Trophoblast cell (in vitro differentiated cells and primary cell): Measurements from ENCODE around the gene C1QTNF12.

Source experiments
- DNase-seq, 2 donors: peaks; one replicate each; pipeline ENCODE4 v3.0.0-alpha.2; 2016
- H2AFZ ChIP-seq: 2 replicates; pipeline ENCODE4 v1.6.1; 2013; ENCODE audit warnings: low read length, moderate library complexity, mild to moderate bottlenecking; ENCODE audit not compliant: insufficient read depth, poor library complexity
- H2AK5ac ChIP-seq: 2 replicates; pipeline ENCODE4 v1.6.1; 2013; ENCODE audit warnings: mild to moderate bottlenecking, low read length
- H2BK120ac ChIP-seq: 2 replicates; pipeline ENCODE4 v1.6.1; 2013; ENCODE audit warnings: low read length, mild to moderate bottlenecking, moderate library complexity; ENCODE audit not compliant: insufficient read depth, poor library complexity
- H2BK12ac ChIP-seq: 2 replicates; pipeline ENCODE4 v1.6.1; 2013; ENCODE audit warnings: mild to moderate bottlenecking, low read length, moderate library complexity
- H2BK5ac ChIP-seq: 2 replicates; pipeline ENCODE4 v1.6.1; 2013; ENCODE audit warnings: low read length, low read depth, moderate library complexity, mild to moderate bottlenecking; ENCODE audit not compliant: poor library complexity
- H3K14ac ChIP-seq: 2 replicates; pipeline ENCODE4 v1.6.1; 2013; ENCODE audit warnings: mild to moderate bottlenecking, low read length
- H3K18ac ChIP-seq: 2 replicates; pipeline ENCODE4 v1.6.1; 2013; ENCODE audit warnings: mild to moderate bottlenecking, low read length
- H3K23ac ChIP-seq: 2 replicates; pipeline ENCODE4 v1.6.1; 2013; ENCODE audit warnings: low read length
- H3K27ac ChIP-seq: 2 replicates; pipeline ENCODE4 v1.5.1; 2013; ENCODE audit warnings: low read depth, mild to moderate bottlenecking, inconsistent platforms, low read length, moderate library complexity
- H3K27me3 ChIP-seq: 2 replicates; pipeline ENCODE4 v1.6.1; 2013; ENCODE audit warnings: inconsistent platforms, mild to moderate bottlenecking, low read length, moderate library complexity; ENCODE audit not compliant: insufficient read depth
- H3K36me3 ChIP-seq, 2 experiments: 1 replicate in 1 of 2; 2 replicates in 1 of 2; pipeline ENCODE4 v1.6.1; 2013; ENCODE audit warnings: low read length in 2 of 2, mild to moderate bottlenecking in 2 of 2, moderate library complexity in 1 of 2; ENCODE audit not compliant: insufficient read depth in 2 of 2, control insufficient read depth in 1 of 2
- H3K4ac ChIP-seq: 2 replicates; pipeline ENCODE4 v1.6.1; 2013; ENCODE audit warnings: low read depth, mild to moderate bottlenecking, low read length, moderate library complexity
- H3K4me1 ChIP-seq, 2 experiments: 1 replicate in 1 of 2; 2 replicates in 1 of 2; pipeline ENCODE4 v1.6.1; 2013; ENCODE audit warnings: low read length in 2 of 2, mild to moderate bottlenecking in 2 of 2, moderate library complexity in 1 of 2; ENCODE audit not compliant: insufficient read depth in 2 of 2, control insufficient read depth in 1 of 2
- H3K4me2 ChIP-seq: 2 replicates; pipeline ENCODE4 v1.6.1; 2013; ENCODE audit warnings: inconsistent platforms, mild to moderate bottlenecking, low read length, moderate library complexity
- H3K4me3 ChIP-seq: 2 replicates; pipeline ENCODE4 v1.5.1; 2013; ENCODE audit warnings: mild to moderate bottlenecking, low read depth, low read length, inconsistent platforms
- H3K79me1 ChIP-seq: one replicate; pipeline ENCODE4 v1.6.1; 2013; ENCODE audit warnings: low read length
- H3K79me2 ChIP-seq: 2 replicates; pipeline ENCODE4 v1.6.1; 2013; ENCODE audit warnings: low read length, mild to moderate bottlenecking; ENCODE audit not compliant: control insufficient read depth, insufficient read depth, poor library complexity
- H3K9ac ChIP-seq: 2 replicates; pipeline ENCODE4 v1.6.1; 2013; ENCODE audit warnings: mild to moderate bottlenecking, low read length
- H3K9me3 ChIP-seq: 2 replicates; pipeline ENCODE4 v1.6.1; 2013; ENCODE audit warnings: low read depth, mild to moderate bottlenecking, control low read depth, inconsistent platforms, low read length; ENCODE audit not compliant: insufficient read depth
- H4K12ac ChIP-seq: 2 replicates; pipeline ENCODE4 v1.6.1; 2013; ENCODE audit warnings: low read depth, mild to moderate bottlenecking, low read length, moderate library complexity
- H4K8ac ChIP-seq: 2 replicates; pipeline ENCODE4 v1.6.1; 2013; ENCODE audit warnings: low read depth, mild to moderate bottlenecking, low read length, moderate library complexity
- H4K91ac ChIP-seq: one replicate; pipeline ENCODE4 v1.6.1; 2013; ENCODE audit warnings: low read depth, mild to moderate bottlenecking, low read length, moderate library complexity
- WGBS: extraction: QIAGEN DNeasy Blood & Tissue Kit; methylation state at CpG from one replicate; pipeline ENCODE4 v1.1.7; 2013; ENCODE audit warnings: missing lambda C conversion rate; ENCODE audit not compliant: insufficient read length, insufficient coverage; ENCODE audit errors: extremely low coverage; 5-methylcytosine and 5-hydroxymethylcytosine counted together

The C1QTNF12 gene

GRCh38 chr1:1255078-1255477 is 8.6 kb upstream of the C1QTNF12 start:
- no CpG with 5 or more reads among the region's 26 CpGs for WGBS
- Histone ChIP-seq H3K79me1 (peaks cover 6% of the 10 kb centered on the region), H3K9me3 (peaks cover 8% of the 10 kb centered on the region)

GRCh38 chr1:1254667-1254998 is 8.1 kb upstream of the C1QTNF12 start:
- no peaks in the 10 kb centered on the region for H3K27me3 ChIP-seq
- H2BK12ac ChIP-seq = no peak overlapping the region
- DNase-seq = no peak
- H3K4me2 ChIP-seq = no peak overlapping the region
- peaks cover 8% of the 10 kb centered on the region for H3K9me3 ChIP-seq
- no peak overlapping the region for H3K4me3 ChIP-seq
- no peak overlapping the region for H3K18ac ChIP-seq
- H2AK5ac ChIP-seq = no peak overlapping the region
- H4K91ac ChIP-seq = no peak overlapping the region
- no peak overlapping the region for H3K4ac ChIP-seq
- no peaks in the 10 kb centered on the region for H3K79me2 ChIP-seq
- no peak overlapping the region for H3K23ac ChIP-seq
- WGBS = no CpG with 5 or more reads among the region's 21 CpGs
- H3K27ac ChIP-seq = no peak overlapping the region
- no peak overlapping the region for H3K9ac ChIP-seq
- no peak overlapping the region for H4K8ac ChIP-seq
- H3K79me1 ChIP-seq = peaks cover 6% of the 10 kb centered on the region
- peaks cover 60 to 67% of the 10 kb centered on the region in 2 experiments for H3K36me3 ChIP-seq
- H2BK5ac ChIP-seq = no peak overlapping the region
- H3K4me1 ChIP-seq = peaks cover 6% of the 10 kb centered on the region in 2 experiments
- no peak overlapping the region for H2BK120ac ChIP-seq
- H2AFZ ChIP-seq = no peak overlapping the region
- H3K14ac ChIP-seq = no peak overlapping the region
- no peak overlapping the region for H4K12ac ChIP-seq

More at GRCh38 chr1:1255078-1255477, 8.6 kb upstream of the C1QTNF12 start:
- Histone ChIP-seq H3K27ac (no peak overlapping the region), H3K4ac (no peak overlapping the region), H2BK12ac (no peak overlapping the region), H3K18ac (no peak overlapping the region), H3K4me2 (no peak overlapping the region), H2AFZ (no peak overlapping the region), H4K91ac (no peak overlapping the region), H3K27me3 (no peaks in the 10 kb centered on the region), H3K4me3 (no peak overlapping the region), H4K8ac (no peak overlapping the region), H3K23ac (no peak overlapping the region), H2BK5ac (no peak overlapping the region), H3K14ac (no peak overlapping the region), H2BK120ac (no peak overlapping the region), H3K9ac (no peak overlapping the region), H4K12ac (no peak overlapping the region), H2AK5ac (no peak overlapping the region), H3K79me2 (no peaks in the 10 kb centered on the region), H3K4me1 (peaks cover 6% of the 10 kb centered on the region in 2 experiments), H3K36me3 (peaks cover 63 to 72% of the 10 kb centered on the region in 2 experiments)
- no peak for DNase-seq

GRCh38 chr1:1253972-1254666 is 7.6 kb upstream of the C1QTNF12 start:
- Histone ChIP-seq H2BK12ac (no peak overlapping the region), H2BK5ac (no peak overlapping the region), H3K9me3 (peaks cover 7% of the 10 kb centered on the region), H4K8ac (no peak overlapping the region), H4K12ac (no peak overlapping the region), H3K4ac (no peak overlapping the region), H3K79me2 (no peaks in the 10 kb centered on the region), H3K27ac (no peak overlapping the region), H2AK5ac (no peak overlapping the region), H3K4me2 (no peak overlapping the region), H3K36me3 (peaks cover 57 to 63% of the 10 kb centered on the region in 2 experiments), H2AFZ (no peak overlapping the region), H3K18ac (no peak overlapping the region), H3K14ac (no peak overlapping the region), H2BK120ac (no peak overlapping the region), H4K91ac (no peak overlapping the region), H3K4me1 (peaks cover 6% of the 10 kb centered on the region in 2 experiments), H3K79me1 (peaks cover 6% of the 10 kb centered on the region), H3K9ac (no peak overlapping the region), H3K27me3 (no peaks in the 10 kb centered on the region), H3K23ac (no peak overlapping the region), H3K4me3 (no peak overlapping the region)
- no peak for DNase-seq
- WGBS = no CpG with 5 or more reads among the region's 50 CpGs

GRCh38 chr1:1253314-1253713 is 6.8 kb upstream of the C1QTNF12 start:
- no peak overlapping the region for H2AFZ ChIP-seq
- WGBS = no CpG with 5 or more reads among the region's 12 CpGs

More at GRCh38 chr1:1253314-1253713, 6.8 kb upstream of the C1QTNF12 start:
- H4K91ac ChIP-seq = no peak overlapping the region
- H3K14ac ChIP-seq = no peak overlapping the region
- H2AK5ac ChIP-seq = no peak overlapping the region
- peaks cover 6% of the 10 kb centered on the region in 2 experiments for H3K4me1 ChIP-seq
- H2BK12ac ChIP-seq = no peak overlapping the region
- H3K79me1 ChIP-seq = peaks cover 6% of the 10 kb centered on the region
- H2BK120ac ChIP-seq = no peak overlapping the region
- H4K8ac ChIP-seq = no peak overlapping the region
- no peak overlapping the region for H2BK5ac ChIP-seq
- peaks cover 51 to 56% of the 10 kb centered on the region in 2 experiments for H3K36me3 ChIP-seq
- H3K4ac ChIP-seq = no peak overlapping the region
- H3K9ac ChIP-seq = no peak overlapping the region
- H3K27me3 ChIP-seq = no peaks in the 10 kb centered on the region
- no peak overlapping the region for H3K27ac ChIP-seq
- no peak overlapping the region for H3K23ac ChIP-seq
- H3K9me3 ChIP-seq = peaks cover 3% of the 10 kb centered on the region
- DNase-seq = no peak
- no peak overlapping the region for H3K18ac ChIP-seq
- no peak overlapping the region for H4K12ac ChIP-seq
- no peaks in the 10 kb centered on the region for H3K79me2 ChIP-seq
- H3K4me2 ChIP-seq = no peak overlapping the region
- no peak overlapping the region for H3K4me3 ChIP-seq
